ENCODE results near the gene PHF21B.

Gene PHF21B

DNA sequence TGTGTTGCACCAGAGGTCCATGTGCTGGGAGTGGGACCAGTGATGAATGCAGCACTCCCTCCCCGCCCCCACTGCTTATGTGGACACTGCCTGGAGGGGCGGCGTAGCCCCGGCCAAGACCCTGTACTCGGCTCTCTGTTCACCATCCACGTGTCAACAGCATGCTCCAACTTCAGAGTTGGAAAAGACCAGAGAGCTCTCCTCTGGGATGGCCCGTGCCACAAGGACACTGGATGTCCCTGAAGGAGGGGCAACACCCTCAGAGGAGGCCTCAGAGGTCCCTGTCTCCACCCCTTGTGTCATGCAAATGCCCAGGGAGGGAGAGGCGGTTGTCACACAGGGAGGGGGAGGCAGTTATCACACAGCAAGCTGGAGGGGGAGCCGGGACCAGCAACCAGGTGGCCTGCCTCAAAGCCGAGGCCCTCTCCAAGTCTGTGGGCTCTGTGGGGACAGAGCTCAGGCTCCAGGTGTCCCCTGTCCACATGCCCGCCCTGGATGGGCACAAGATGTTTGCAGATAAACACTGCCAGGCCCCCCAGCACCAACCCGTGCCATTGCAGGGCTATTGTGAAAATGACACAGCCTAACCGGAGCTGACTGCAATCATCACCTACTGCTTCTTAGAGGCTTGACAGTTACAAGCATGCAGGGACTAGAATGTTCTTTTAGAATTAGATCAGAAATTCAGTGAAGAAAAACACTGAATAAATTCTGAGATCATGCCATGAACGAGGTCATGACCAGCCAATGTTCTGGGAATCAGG is 121.1 kb downstream of the PHF21B start:
- Histone ChIP-seq H4K91ac (ENCODE audit: low read depth, low read length, poor library complexity) (peak overlapping the region; percentile 22), H2BK5ac (ENCODE audit: low read length) (no peak overlapping the region), H3K9me3 (replicated peaks in 1 of 2; ENCODE audit: control insufficient read depth in 2 of 2, insufficient read depth in 1 of 2, low read depth in 1 of 2, low read length in 2 of 2) (peaks cover 0 to 5% of the 10 kb centered on the region in 2 donors), H3K4me3 (ENCODE audit: low read length in 2 of 2) (no peak overlapping the region), H4K8ac (ENCODE audit: low read depth, low read length) (no peak overlapping the region), H3K4me1 (ENCODE audit: control insufficient read depth in 2 of 2, insufficient read depth in 1 of 2, low read depth in 1 of 2, low read length in 2 of 2) (peaks cover 0 to 2% of the 10 kb centered on the region in 2 donors), H2BK120ac (ENCODE audit: low read depth, low read length) (no peak overlapping the region), H2BK15ac (ENCODE audit: low read length) (no peak overlapping the region), H3K23ac (ENCODE audit: low read depth, low read length, poor library complexity) (no peak overlapping the region), H3K4ac (ENCODE audit: low read length) (no peak overlapping the region), H3K4me2 (ENCODE audit: insufficient read depth, low read length, poor library complexity, severe bottlenecking) (no peak overlapping the region), H3K79me1 (ENCODE audit: low read depth, low read length) (peaks cover 15% of the 10 kb centered on the region), H3K27me3 (ENCODE audit: control insufficient read depth in 3 of 3, insufficient read depth in 3 of 3, low read depth in 1 of 3, low read length in 3 of 3) (no peaks in the 10 kb centered on the region), H2BK12ac (ENCODE audit: low read length) (no peak overlapping the region), H3K36me3 (replicated peaks in 1 of 2; ENCODE audit: control insufficient read depth in 2 of 2, insufficient read depth in 2 of 2, low read length in 2 of 2) (peaks cover 54 to 95% of the 10 kb centered on the region in 2 donors), H3K9ac (ENCODE audit: low read depth, low read length, poor library complexity) (peak overlapping the region; percentile 38), H2AK5ac (ENCODE audit: low read depth, low read length) (no peak overlapping the region), H3K18ac (ENCODE audit: low read length) (no peak overlapping the region), H3K27ac (replicated peaks; ENCODE audit: low read length) (no peak overlapping the region), H2AFZ (ENCODE audit: low read length) (no peak overlapping the region), H3K14ac (ENCODE audit: low read length) (no peak overlapping the region)
- no peak for DNase-seq (ENCODE audit: low spot score)
- WGBS, 2 donors (ENCODE audit: extremely low coverage in 2 of 2, insufficient read length in 2 of 2, insufficient replicate concordance in 1 of 2), result no CpG with 5 or more reads among the region's 14 CpGs

DNA sequence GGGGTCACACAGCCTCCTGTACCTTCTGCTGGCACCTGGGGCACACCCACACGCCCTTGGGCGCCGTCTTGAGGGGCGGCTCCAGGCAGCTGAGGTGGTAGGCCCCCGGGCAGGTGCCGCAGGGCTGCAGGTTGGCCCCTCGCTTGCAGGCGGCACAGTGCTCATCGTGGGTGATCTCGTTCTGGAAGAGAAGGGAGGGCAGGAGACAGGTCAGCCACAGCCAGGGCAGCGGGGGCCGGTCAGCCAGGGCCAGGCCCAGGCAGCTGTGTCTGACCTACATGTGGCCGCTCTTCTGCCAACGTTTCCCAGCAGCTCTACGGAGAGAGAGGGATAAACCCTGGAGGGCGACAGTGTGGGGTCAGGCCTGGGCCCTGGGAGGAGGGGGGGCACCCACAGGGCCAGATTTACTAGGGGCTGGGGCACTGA is 121.9 kb downstream of the PHF21B start:
- DNase-seq (ENCODE audit: low spot score), result no peak

DNA sequence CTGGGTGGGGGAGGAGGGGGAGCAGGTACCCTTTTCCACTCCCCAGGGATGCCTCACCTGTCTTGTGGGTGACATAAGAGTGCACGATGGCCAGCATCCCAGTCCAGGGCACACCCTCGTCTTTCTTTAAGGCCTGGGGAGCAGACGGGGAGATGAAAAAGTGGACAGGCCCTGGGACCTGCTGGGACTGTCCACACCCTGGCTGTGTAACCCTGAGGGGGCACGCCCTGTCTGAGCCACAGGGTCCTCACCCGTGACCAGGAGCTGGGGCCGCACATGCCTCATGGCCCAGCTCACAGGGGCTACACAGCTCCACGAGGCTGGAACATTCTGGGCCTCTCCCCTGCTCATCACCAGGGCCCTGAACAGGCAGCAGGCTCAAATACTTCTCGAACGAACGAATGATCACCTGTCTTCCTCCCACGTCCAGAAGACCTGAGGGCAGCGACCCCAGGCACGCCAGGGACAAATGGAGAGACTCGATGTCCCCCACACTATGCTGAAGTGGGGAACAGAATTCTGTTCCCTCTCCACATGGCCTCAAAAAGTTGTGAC is 123.9 kb downstream of the PHF21B start:
- Histone ChIP-seq H2BK12ac (ENCODE audit: low read length) (no peak overlapping the region), H3K4me2 (ENCODE audit: insufficient read depth, low read length, poor library complexity, severe bottlenecking) (no peak overlapping the region), H4K8ac (ENCODE audit: low read depth, low read length) (no peak overlapping the region), H3K27ac (replicated peaks; ENCODE audit: low read length) (no peak overlapping the region), H2BK15ac (ENCODE audit: low read length) (no peak overlapping the region), H3K9me3 (replicated peaks in 1 of 2; ENCODE audit: control insufficient read depth in 2 of 2, insufficient read depth in 1 of 2, low read depth in 1 of 2, low read length in 2 of 2) (peaks cover 0 to 7% of the 10 kb centered on the region in 2 donors), H2BK120ac (ENCODE audit: low read depth, low read length) (no peak overlapping the region), H3K18ac (ENCODE audit: low read length) (no peak overlapping the region), H2BK5ac (ENCODE audit: low read length) (no peak overlapping the region), H3K36me3 (replicated peaks in 1 of 2; ENCODE audit: control insufficient read depth in 2 of 2, insufficient read depth in 2 of 2, low read length in 2 of 2) (peaks cover 49 to 94% of the 10 kb centered on the region in 2 donors), H3K14ac (ENCODE audit: low read length) (no peak overlapping the region), H3K79me1 (ENCODE audit: low read depth, low read length) (peaks cover 14% of the 10 kb centered on the region), H3K27me3 (ENCODE audit: control insufficient read depth in 3 of 3, insufficient read depth in 3 of 3, low read depth in 1 of 3, low read length in 3 of 3) (no peaks in the 10 kb centered on the region), H2AFZ (ENCODE audit: low read length) (no peak overlapping the region), H4K91ac (ENCODE audit: low read depth, low read length, poor library complexity) (no peak overlapping the region), H3K4ac (ENCODE audit: low read length) (no peak overlapping the region), H2AK5ac (ENCODE audit: low read depth, low read length) (no peak overlapping the region), H3K4me3 (ENCODE audit: low read length in 2 of 2) (no peak overlapping the region), H3K23ac (ENCODE audit: low read depth, low read length, poor library complexity) (no peak overlapping the region), H3K4me1 (ENCODE audit: control insufficient read depth in 2 of 2, insufficient read depth in 1 of 2, low read depth in 1 of 2, low read length in 2 of 2) (peaks cover 0 to 2% of the 10 kb centered on the region in 2 donors), H3K9ac (ENCODE audit: low read depth, low read length, poor library complexity) (no peak overlapping the region)
- DNase-seq (ENCODE audit: low spot score), result no peak
- WGBS, 2 donors (ENCODE audit: extremely low coverage in 2 of 2, insufficient read length in 2 of 2, insufficient replicate concordance in 1 of 2), result no CpG with 5 or more reads among the region's 14 CpGs

More for the DNA sequence above, 121.9 kb downstream of the PHF21B start:
- Histone ChIP-seq H2BK5ac (ENCODE audit: low read length) (no peak overlapping the region), H3K4ac (ENCODE audit: low read length) (no peak overlapping the region), H3K23ac (ENCODE audit: low read depth, low read length, poor library complexity) (peak overlapping the region; percentile 52), H2BK12ac (ENCODE audit: low read length) (no peak overlapping the region), H2BK120ac (ENCODE audit: low read depth, low read length) (no peak overlapping the region), H3K4me3 (ENCODE audit: low read length in 2 of 2) (peak overlapping the region in 1 of 2 donors; percentile 18), H3K4me2 (ENCODE audit: insufficient read depth, low read length, poor library complexity, severe bottlenecking) (no peak overlapping the region), H2AFZ (ENCODE audit: low read length) (no peak overlapping the region), H3K9me3 (replicated peaks in 1 of 2; ENCODE audit: control insufficient read depth in 2 of 2, insufficient read depth in 1 of 2, low read depth in 1 of 2, low read length in 2 of 2) (peaks cover 0 to 7% of the 10 kb centered on the region in 2 donors), H3K14ac (ENCODE audit: low read length) (peak overlapping the region; percentile 60), H3K27me3 (ENCODE audit: control insufficient read depth in 3 of 3, insufficient read depth in 3 of 3, low read depth in 1 of 3, low read length in 3 of 3) (no peaks in the 10 kb centered on the region), H4K8ac (ENCODE audit: low read depth, low read length) (no peak overlapping the region), H3K4me1 (ENCODE audit: control insufficient read depth in 2 of 2, insufficient read depth in 1 of 2, low read depth in 1 of 2, low read length in 2 of 2) (peaks cover 0 to 2% of the 10 kb centered on the region in 2 donors), H3K36me3 (replicated peaks in 1 of 2; ENCODE audit: control insufficient read depth in 2 of 2, insufficient read depth in 2 of 2, low read length in 2 of 2) (peaks cover 53 to 95% of the 10 kb centered on the region in 2 donors), H3K27ac (replicated peaks; ENCODE audit: low read length) (no peak overlapping the region), H4K91ac (ENCODE audit: low read depth, low read length, poor library complexity) (peak overlapping the region; percentile 22), H3K18ac (ENCODE audit: low read length) (peak overlapping the region; percentile 44), H3K9ac (ENCODE audit: low read depth, low read length, poor library complexity) (no peak overlapping the region), H2AK5ac (ENCODE audit: low read depth, low read length) (no peak overlapping the region), H2BK15ac (ENCODE audit: low read length) (no peak overlapping the region), H3K79me1 (ENCODE audit: low read depth, low read length) (peaks cover 15% of the 10 kb centered on the region)
- no CpG with 5 or more reads among the region's 16 CpGs for WGBS, 2 donors (ENCODE audit: extremely low coverage in 2 of 2, insufficient read length in 2 of 2, insufficient replicate concordance in 1 of 2)
